HG03575 (cell line): ENCODE measurements around the gene VASH2.
"Not testable (repeated sequence)": the region's sequence is repeated elsewhere in the genome, so short reads cannot be mapped to it uniquely, and the experiment has no call there.

Source experiments
- ATAC-seq: cut with Tn5 transposase; IDR thresholded peaks from one replicate; pipeline ENCODE4 v1.9.1; 2021; ENCODE audit not compliant: unreplicated experiment, insufficient number of reproducible peaks, low FRiP score; ENCODE audit errors: extremely low read depth

VASH2 gene

DNA sequence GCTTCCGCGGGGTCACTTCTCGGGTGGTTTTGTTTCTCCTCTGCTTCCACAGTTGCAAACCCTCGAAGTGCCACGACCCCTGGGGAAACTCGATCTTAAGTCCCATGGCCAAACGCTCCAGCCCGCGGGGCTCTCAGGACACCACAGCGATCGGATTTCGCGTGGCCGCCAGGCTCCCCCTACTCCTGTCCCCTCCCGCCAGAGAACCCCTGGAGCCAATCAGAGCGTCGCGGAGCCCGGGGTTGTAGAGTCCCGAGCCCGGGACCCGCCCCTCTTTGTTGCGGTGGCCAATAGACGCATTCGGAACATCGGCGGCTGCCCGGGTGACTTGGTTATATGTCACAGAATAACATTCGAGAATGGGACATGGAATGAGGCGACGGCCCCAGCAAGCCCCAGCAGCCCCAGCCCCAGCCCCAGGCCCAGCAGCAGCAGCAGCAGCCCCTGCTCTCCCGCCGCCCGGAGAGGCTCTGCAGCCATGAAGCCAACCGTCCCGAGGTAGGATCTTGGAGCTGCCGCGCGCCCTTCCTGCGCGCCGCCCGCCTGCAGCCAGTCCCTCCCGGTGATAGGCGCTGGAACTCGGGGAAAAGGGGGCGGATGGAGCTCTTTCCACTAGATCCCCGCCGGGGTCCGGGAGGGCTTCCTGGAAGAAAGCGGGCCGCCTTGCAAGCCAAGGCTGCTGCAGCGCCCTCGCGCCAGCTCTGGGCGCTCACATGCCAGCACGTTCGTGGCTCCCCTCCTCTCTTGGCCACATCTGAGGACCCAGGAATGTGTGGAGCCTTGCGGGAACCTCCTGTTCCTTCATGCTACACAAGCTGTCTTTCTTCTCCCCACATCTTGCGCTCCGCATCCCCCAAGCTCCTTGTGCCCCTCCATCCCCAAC, at the start of gene VASH2:
TSS of gene VASH2 (plus strand) at position 299 of the 883 bp plus-strand sequence. CDS start 1,002 bp downstream, outside the sequence.
- peak; percentile 56 for ATAC-seq

DNA sequence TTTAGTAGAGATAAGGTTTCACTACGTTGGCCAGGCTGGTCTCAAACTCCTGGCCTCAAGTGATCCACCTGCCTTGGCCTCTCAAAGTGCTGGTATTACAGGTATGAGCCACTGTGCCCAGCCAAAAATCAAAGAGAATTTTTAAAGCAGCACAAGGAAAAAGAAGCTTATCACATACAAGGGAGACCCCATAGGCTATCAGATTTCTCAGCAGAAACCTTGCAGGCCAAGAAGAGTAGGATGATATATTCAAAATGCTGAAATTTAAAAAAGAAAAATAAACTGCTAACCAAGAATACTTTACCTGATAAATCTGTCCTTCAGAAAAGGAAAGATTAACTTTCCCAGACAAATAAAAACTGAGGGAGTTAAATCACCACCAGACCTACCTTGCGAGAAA, 49.1 kb upstream of the VASH2 start:
- no peak for ATAC-seq

DNA sequence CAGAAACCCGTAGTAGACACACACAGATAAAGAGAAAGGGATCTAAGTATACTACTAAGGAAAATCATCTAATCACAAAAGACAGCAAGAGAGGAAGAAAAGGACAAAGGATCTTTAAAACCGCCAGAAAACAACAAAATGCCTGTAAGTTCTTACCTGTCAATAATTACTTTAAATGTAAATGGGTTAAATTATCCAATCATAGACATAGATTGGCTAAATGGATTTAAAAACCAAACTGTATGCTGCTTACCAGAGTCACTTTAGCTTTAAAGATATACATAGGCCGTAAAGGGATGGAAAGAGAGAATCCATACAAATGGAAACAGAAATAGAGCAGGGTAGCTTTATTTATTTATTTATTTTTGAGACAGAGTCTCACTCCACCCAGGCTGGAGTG, 48.3 kb upstream of the VASH2 start:
- ATAC-seq, result no peak

DNA sequence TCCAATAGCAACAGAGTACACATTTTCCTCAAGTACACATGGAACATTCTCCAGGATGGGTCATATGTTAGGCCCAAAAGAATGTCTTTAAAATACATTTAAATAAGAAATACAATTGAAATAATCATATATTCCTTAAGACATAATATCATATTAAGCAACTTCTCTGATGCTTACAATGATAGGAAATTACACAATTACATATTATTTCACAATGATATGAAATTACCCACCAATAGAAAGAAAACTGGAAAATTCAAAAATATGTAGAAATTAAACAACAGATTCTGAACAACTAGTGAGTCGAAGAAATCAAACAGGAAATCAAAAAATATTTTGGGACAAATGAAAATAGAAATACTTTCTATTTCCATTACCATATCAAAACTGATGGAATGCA, 46.7 kb upstream of the VASH2 start:
- ATAC-seq, result no peak

DNA sequence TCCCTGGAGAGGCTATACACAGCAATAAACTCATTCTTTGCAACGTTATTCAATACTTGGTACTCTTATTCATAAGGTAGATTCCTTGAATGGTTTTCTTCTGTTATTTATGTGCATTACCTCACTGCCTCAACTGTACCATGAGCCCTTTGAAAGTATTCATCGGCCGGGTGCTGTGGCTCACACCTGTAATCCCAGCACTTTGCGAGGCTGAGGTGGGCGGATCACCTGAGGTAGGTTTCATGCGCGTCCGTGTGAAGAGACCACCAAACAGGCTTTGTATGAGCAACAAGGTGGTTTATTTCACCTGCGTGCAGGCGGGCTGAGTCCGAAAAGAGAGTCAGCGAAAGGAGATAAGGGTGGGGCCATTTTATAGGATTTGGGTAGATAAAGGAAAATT, 42.3 kb upstream of the VASH2 start:
- ATAC-seq, result not testable (repeated sequence)

DNA sequence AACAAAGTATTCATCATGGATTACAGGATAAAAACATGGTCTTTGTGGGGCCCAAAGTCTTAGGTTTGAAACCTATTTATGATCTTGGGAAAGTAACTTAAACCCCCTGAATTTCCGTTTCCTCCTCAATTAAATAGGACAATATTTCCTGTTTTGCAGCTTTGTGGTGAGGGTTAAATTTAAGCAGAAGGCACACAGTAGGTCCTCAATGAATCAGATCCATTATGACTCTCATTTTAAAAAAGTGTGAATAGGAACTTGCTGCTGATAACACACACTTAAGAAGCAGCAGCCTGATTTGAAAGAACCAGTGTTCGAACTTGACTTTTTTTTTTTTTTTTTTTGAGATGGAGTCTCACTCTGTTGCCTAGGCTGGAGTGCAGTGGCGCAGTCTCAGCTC, 41.4 kb upstream of the VASH2 start:
- no peak for ATAC-seq

DNA sequence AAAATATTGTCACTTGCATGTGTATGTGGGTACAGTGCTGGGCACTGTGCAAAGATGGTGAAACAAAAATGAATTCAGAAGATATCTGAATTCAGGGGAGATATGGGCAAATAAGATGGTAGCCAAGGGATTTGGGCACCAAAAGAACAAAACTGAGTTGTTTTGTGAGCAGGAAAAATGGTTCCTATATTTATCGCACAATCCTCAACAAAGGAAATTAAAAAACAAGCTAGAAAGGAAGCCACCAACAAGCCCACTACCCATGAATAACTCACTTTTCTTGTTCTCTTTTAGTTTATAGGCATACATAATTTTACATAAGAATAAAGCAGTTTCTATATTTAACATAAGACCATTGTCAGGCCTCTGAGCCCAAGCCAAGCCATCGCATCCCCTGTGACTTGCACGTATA, 40.7 kb upstream of the VASH2 start:
- ATAC-seq, result no peak

DNA sequence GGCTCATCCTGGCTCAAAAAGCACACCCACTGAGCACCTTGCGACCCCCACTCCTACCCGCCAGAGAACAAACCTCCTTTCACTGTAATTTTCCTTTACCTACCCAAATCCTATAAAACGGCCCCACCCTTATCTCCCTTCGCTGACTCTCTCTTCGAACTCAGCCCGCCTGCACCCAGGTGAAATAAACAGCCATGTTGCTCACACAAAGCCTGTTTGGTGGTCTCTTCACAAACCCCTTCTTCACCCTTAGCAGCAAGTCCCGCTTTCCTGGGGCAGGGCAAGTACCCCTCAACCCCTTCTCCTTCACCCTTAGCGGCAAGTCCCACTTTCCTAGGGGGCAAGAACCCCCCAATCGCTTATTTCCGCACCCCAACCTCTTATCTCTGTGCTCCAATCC, 40.1 kb upstream of the VASH2 start:
- not testable (repeated sequence) for ATAC-seq

DNA sequence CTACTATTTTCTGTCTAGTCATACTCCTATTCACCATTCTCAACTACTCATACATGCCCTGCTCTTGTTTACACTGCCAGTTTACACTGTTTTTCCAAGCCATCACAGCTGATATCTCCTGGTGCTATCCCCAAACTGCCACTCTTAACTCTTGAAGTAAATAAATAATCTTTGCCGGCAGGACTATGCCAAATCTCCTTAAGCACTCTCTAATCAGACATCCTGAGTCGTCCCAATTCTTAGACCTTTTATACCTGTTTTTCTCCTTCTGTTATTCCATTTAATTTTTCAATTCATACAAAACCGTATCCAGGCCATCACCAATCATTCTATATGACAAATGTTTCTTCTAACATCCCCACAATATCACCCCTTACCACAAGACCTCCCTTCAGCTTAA, 36.7 kb upstream of the VASH2 start:
- not testable (repeated sequence) for ATAC-seq

DNA sequence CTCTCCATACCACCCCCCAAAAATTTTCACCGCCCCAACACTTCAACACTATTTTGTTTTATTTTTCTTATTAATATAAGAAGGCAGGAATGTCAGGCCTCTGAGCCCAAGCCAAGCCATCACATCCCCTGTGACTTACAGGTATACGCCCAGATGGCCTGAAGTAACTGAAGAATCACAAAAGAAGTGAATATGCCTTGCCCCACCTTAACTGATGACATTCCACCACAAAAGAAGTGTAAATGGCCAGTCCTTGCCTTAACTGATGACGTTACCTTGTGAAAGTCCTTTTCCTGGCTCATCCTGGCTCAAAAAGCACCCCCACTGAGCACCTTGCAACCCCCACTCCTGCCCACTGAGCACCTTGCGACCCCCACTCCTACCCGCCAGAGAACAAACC, 36.2 kb upstream of the VASH2 start:
- ATAC-seq, result not testable (repeated sequence)

DNA sequence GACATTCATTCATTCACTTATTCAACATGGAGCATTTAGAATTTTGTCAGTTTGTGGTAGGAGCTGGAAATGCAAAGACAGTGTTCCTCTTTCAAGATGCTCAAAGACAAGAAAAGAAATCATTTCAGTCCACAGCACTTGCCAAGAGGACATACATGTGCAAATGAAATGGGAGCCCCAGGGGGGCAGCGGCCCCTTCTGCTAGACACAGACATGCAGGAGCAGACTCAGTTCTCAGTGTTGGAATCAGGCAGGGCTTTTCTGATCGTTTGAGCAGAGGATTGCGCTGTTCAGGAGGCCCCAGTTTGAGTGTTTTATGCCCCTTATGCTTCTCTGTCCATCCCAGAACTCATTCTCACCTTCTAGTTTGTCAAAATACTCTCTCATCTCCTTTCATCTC, 35.6 kb upstream of the VASH2 start:
- ATAC-seq, result no peak

DNA sequence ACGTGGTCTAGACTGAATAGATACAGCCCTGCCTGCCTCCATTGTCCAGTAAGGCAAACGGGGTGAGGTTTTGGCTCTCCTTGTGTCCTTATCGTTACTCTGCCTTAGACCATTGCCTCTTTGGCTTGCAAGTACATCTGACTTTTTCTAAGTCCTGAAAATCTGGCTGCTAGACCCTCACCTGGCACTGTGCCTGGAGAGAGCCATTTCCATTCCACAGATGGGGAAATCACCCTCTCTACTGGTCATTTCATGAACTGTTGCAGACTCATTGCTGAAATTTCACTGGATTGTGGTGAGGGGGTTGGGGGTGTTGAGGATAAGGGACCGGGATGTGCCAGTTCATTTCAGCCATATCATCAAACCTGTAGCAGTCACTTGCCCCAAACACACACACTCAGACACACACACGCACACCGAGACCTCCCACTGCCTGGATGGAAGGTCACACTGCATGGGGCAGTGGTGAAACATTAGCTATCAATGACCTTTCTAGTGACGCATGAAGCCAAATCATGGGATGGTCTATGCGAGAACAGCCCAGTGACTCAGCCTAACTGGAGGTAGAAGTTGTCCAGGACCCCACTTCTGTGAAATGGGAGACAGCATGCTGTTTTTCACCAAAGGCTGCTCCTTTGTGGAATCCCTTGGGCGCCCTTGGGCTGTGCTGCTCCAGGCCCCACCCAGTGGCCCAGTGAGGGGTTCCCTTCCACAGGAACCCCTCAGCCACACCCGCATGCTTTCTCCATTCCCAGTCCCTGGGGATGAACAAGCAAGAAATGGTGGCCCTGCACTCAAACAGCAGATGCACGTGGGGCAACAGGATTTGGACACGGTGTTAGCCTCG, 34.9 kb upstream of the VASH2 start:
- ATAC-seq, result no peak

DNA sequence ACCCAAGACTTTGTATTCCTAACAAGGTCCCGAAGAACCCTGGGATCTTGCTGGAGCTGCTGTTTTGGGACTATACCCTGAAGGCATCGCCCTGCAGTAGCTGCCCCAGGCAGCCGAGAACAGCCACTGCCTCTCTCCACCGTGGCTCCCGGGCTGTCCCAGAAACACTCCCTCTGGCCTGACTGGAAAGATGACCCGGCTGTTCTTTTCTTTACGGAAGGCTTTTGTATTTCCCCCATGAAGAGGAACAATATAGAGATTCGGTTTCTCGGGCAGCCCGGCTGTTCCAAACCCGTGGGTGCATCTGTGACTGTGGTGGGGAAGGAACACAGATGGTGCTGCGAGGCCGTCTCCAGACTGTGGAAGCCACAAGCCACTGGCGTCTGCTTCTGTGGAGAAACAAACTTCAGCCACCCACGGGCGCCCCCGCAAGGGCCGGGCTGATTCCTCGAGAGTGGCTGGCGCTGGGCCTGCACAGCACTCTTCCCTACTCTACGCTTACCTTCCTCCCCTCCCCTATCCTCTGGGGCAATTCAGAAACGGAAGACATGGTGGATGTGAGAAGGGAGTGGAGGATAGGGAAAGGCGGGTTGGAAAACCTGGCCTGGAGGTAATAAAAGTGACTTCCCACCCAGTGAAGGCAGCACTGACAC, 33.7 kb upstream of the VASH2 start:
- no peak for ATAC-seq

DNA sequence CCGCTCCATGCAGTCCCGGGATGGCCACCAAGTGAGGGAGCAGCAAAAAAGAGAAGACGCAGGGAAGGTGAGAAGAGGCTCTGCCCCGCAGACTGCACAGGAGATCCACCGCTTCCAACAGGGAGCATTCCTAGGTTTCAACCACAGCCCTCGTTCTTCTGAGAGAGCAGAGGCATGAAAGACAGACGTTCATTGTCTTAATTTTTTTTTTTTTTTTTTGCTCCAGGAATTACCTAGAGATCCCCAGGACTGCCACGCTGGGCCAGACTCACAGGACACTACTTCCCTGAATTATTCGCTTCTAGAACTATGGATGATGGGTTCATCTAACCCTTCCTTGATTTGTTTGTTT, 33.2 kb upstream of the VASH2 start:
- no peak for ATAC-seq

DNA sequence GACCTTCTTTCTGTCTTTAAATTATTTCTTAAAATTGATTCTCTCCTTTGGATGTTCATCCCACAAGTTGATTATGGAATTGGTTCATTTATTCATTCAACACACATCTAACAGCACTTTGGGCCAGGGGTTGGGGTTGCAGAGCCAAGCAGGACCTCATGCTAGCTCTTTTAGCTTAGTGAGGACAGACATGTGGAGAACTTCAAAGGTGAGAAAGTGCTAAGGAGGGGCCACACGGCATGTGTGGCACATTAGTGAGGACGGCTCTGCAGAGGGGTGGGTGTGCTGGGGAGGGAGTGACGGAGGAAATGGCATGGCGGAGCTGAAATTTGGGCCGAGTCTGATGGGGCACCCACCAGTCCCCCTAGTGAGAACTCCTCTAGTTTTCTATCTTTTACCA, 32.5 kb upstream of the VASH2 start:
- no peak for ATAC-seq

DNA sequence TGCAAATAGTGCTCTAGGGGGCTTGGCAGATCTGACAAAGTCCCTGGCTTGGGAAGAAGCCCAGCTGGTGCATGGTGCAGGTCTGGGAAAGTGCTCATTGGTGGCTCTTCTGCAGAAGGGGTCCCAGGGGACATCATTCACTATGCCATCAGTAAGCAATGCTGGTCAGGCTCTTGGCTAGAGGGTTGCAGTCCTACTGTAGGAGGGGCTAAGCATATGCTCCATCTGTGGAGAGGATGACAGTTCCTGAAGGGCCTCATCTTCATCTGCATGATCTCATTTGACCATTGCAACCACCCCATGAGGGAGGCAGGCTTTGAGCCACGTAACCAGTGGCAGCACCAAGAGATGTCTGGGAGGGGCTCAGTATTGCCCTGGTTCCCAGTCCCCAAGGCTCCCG, 31.5 kb upstream of the VASH2 start:
- ATAC-seq, result no peak

DNA sequence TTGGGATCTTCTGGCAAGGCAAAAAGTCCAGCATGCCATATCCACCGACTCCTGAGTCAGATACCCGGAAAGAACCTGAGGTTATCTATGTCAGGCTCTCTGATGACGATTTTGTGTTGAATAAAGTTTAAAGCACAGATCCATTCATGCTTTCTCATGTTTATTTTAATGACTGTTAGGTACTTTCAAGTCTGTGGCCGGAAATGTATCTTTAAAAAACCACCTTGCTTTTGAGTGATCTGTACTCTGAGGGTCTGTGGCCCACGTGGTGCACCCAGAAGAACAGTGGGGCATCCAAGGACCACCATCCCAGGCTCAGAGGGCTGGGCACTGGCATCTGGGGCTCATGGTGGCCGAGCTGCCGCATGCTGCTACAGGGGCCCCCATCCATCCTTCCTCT, 30.1 kb upstream of the VASH2 start:
- ATAC-seq, result no peak

DNA sequence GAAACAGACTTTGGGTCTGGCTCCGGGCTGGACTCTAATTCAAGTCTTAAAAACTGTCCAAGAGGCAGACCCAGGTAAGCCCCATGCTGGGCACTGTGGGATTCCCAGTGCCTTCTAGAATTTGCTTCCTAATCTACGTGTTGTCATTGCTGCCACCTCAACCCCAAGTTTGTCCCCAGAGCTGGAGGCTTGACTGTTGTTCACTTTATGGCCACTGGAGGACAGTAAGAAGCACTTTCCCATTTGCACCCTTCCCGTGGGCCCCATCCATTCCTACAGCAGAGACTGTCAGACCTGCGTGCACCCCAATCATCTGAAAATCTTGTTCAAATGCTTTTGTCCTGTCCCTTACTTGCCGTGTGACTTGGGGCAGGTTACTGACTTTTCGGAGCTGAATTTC, 29.4 kb upstream of the VASH2 start:
- no peak for ATAC-seq

DNA sequence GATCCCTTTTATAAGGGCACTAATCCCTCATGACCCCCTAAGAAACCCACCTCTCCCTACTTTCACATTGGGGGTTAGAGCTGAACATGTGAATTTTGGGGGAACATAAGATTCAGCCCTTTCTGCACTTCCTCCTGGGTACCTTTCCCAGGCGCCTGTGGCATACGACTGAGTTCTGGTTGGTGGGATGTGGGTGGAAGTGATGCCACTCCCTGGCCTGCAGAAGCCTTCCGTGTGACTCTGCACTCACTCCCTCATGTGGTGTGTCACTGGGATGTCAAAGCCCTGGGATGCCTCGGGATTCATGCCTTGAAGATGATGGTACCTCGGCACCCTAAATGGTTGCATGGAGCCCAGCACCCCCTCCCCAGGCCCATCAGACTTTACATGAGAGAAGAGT, 28.3 kb upstream of the VASH2 start:
- ATAC-seq, result no peak

DNA sequence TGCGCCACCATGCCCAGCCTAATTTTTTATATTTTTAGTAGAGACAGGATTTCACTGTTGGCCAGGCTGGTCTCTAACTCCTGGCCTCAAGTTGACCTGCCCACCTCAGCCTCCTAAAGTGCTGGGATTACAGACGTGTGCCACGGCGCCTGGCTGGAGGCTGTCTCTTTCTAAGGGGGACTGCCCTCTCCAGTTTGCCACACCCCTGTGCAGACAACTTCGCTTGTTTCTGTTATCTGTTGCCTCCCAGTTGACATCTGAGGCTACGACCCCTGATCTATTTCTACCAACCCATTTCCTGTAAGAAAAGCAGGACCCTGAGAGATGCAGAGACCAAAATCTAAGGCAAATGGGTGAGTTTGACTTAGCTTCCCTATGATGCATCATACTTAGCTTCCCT, 24.0 kb upstream of the VASH2 start:
- ATAC-seq, result no peak
